Left hindlimb (tissue), 1 donor: ENCODE measurements around the gene ZNF777.
"Not testable (repeated sequence)": the region's sequence is repeated elsewhere in the genome, so short reads cannot be mapped to it uniquely, and the experiment has no call there.

Experiments used
- DNase-seq: peaks from one replicate; pipeline ENCODE4 v3.0.0-alpha.2; 2018

Gene ZNF777

DNA sequence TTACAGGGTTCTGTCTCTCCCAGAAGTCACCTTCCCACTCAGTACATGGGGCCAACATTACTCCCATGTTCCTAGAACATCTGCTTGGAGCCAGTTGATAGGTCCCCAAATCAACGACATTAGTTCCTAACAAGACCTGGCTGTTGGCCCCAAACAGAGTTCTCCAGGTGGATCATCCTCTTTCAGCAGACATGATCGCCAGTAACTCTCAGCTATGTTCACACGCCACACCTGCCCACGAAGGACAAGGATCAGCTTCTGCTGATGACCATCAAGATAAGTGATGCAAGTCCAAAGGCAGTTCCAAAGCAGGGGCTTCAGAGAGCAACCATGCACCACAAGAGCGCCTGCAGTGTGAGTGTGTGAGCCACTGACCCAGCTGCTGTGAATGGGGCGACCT lies 11.0 kb downstream of the ZNF777 start:
- no peak for DNase-seq

DNA sequence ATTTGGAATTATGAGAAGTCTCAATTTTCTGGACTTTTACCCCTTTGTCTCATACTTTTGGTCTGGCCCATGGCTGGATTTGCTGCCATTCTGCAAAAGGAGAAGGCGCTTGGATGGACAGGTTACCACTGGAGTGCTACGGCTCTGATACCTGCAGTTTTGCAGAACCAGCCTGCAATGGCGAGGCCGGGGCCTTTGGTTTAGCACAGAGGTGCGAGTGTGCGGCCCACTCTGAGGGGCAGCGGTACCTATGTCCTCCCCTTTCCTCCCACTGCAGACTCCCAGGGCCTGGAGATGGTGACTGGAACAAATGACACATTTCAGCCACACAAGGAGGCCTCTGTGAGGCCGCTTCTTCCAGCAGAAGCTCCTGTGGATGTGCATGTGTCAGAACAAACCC lies 11.9 kb downstream of the ZNF777 start:
- DNase-seq = no peak

DNA sequence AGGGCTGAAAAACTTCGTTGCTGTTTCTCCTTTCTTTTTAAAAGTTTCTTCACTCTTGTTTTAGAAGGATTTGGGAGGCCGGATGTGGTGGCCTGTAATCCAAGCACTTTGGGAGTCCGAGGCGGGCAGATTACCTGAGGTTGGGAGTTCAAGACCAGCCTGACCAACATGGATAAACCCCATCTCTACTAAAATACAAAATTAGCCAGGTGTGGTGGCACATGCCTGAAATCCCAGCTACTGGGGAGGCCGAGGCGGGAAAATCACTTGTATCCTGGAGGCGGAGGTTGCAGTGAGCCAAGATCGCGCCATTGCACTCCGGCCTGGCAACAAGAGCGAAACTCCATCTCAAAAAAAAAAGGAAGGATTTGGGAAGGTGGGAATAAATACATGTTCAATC lies 14.8 kb downstream of the ZNF777 start:
- DNase-seq = not testable (repeated sequence)

DNA sequence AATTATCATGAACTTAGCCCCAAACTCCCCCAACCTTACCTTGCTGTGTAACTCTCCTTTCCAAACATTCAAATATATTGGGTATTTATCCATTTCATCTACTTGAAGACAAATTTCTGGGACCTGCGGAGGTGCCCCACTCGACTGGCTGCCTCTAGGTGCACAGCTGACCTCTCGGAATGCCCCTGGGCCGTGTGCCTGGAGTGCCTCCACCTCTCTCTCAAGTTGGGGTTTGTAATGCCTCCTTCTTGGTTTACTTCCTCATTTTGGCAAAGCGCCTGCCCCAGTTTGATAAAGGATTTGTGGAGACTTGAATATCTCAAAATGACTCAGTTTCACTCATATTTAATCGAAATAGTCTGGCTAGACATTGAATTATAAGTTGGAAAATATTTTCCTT lies 16.6 kb downstream of the ZNF777 start:
- DNase-seq = no peak

DNA sequence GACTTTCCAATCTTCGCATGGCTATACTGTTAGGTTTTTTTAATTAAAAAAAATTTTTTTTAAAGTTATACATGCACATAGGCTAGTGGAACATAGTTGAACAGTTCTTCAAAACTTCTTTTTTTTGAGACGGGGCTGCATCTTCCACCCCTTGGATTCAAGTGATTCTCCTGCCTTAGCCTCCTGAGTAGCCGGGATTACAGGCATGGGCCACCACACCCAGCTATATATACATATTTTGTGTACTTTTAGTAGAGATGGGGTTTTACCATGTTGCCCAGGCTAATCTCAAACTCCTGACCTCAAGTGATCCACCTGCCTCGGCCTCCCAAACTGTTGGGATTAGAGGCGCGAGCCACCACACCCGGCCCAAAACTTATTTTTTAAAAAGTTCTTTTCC lies 17.3 kb downstream of the ZNF777 start:
- DNase-seq = no peak

DNA sequence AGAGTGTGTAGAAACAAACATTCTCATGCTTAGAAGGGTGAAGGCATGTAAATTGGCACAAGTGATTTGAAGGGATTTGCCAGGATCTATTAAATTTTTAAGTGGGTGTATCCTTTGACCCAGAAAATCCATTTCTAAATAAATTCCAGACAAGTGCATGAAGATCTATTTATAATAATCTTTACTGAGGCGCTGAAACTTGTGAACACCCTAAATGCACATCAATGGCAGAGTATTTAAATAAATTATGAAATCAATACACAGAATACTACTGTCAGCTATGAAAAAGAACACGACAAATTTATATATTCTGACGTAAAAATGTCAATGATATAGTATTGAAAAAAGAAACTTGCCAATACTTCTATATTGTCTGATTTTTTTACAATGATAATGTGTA lies 17.9 kb downstream of the ZNF777 start:
- no peak for DNase-seq

DNA sequence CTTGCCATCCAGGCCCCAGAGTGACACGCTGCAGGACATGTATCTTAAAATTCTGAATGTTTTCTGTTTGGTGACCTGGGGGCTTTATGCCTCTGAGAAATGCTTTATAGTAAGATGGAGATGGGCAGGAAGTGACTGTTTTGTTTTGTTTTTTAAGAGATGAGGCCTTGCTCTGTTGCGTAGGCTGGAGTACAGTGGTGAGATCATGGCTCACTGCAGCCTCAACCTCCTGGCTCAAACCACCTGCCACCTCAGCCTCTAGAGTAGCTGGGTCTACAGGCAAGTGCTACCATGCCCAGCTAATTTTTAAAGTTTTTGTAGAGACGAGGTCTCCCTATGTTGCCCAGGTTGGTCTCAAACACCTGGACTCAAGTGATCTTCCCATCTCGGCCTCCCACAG lies 20.6 kb downstream of the ZNF777 start:
- DNase-seq = no peak

DNA sequence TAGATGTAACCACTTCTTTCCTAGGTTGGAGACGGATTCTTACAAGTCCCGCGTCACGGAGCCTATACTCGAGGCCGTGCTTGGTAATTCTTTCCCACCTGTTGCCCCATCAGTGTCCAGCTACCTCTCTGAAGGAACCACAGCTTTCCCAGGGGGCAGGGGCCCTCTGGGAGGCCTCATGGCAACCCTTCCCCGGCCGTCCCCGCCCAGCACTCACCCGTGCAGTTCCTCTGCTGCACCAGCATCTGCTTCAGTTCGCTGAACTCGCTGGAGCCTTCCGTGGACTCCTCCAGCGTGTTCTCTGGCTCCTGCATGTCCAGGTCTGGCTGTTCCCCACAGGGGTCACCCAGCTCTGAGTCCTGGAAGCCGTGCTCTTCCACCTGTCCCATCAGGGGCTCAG lies 24.5 kb downstream of the ZNF777 start:
- no peak for DNase-seq

DNA sequence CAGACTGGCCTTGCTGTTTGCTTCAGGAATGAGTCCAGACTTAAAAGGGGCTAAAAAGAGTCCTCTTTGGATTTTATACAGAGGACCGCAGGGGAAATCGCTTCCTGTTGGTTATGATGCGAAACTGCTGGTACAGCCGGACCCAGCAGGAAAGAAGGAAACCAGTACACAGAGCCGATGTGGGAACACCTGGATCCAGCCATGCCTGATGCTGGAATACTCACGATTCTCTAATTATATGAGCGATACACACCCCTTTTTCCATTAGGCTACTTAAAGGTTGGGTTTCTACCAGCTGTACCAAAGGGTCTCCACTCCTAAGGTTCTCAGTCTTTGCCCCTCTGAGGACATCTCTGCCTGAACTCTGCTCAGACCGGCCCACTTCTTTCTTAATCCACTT lies 27.7 kb downstream of the ZNF777 start:
- DNase-seq = no peak

DNA sequence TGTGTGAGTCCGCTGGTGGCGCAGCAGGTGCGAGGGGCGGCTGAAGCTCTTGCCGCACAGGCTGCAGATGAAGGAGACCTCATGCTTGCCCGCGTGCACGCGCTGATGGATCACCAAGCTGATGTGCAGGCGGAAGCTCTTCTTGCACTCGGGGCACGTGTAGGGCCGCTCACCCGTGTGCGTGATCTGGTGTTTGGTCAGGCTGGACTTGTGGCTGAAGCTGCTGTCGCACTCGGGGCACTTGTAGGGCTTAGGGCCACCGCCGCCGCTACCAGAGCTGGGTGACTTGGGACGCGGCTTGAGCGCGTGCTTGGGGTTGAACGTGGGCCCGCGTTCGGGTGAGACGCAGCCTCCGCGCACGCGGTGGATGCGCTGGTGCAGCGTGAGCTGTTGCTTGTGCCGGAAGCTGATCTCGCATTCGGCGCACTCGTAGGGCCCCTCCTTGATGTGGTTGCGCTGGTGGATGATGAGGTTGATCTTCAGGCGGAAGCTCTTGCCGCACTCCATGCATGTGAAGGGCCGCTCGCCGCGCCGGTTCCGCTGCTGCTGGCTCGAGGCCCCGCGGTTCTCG lies 28.7 kb downstream of the ZNF777 start:
- DNase-seq = no peak

DNA sequence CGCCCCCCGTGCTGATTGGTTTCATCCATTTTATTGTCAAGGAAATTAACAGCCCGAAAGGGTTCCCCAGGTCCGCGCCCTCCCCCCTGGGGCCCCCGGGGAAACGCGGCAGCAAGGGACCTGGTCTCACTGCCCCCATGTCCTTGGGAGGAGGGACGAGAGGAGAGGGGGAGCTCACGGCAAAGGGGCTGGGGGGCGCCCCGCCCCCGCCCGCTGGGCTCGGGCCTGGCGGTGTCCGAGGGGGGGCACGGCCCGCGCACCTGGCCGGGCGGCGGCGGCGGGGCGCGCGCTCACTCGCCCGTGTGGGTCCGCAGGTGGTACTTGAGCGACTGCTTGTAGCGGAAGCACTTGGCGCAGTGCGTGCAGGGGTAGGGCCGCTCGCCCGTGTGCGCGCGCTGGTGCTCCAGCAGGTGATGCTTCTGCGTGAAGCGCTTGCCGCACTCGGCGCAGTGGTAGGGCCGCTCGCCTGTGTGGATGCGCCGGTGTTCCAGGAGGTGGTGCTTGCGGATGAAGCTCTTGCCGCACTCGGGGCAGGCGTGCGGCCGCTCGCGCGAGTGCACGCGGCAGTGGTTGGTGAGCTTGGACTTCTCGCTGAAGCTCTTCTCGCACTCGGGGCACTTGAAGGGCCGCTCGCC lies 29.3 kb downstream of the ZNF777 start:
- DNase-seq = no peak

DNA sequence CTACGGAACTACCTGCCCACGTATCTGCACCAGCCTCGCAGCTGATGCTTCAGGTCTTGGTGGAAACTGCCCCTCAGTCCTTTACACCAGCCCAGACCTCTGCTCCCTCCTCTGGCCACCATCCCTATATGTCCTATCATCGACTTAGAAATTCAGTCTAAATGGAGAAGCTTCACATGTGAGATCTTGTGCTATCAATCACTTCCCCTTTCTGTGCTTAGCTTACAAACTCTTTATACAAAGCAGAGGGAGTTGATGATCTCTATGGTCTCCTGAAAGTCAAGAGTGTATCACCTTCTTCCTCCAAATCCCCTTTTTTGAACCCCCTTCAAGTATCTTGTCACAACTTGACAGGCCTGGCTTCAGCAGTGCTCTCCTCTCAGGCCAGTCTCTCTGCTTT lies 30.7 kb downstream of the ZNF777 start:
- no peak for DNase-seq

DNA sequence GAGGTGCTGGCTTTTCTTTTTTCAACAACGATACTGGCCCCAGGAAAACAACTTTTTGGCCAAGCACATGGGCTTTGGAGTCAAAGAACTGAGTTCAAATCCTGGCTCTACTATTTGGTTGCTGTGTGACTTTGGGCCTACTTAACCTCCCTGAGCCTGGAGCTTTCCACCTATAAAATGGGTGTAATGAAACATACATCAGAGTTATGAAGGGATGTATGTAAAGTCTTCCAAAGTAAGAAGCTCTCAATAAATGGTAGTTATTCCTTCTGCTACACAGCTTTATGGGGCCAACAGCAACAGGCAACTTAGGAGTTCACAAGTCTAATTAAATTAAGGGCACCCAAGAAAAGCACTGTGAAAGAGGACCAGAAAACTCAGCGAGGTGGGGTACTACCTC lies 33.0 kb downstream of the ZNF777 start:
- no peak for DNase-seq

DNA sequence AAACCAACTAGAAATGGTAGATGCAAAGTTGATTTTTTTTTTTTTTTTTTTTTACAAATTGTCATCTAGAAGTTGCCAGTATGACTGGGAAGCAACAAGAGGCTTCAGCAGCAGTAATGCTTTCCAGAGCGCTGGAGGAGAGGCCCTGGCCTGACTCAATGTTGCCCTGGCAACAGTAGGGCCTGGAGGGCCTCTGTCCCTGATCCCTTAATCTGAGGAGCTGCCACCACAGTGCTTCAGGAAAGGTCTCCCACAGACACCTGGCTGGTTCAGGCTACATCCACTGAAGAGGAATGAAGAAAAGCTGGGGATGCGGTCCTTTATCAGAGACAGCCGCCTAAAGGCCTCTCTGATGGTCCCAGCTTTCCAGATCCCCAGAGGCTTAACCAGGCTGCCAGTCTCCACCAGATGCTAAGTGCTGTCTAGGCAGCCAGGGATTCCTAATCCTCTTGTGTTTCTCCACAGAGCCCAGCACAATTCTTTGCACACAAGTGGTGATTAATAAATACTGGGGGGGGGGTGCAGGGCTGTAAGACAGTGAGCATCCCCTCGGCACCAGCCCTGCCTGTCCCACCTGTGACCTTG lies 33.7 kb downstream of the ZNF777 start:
- no peak for DNase-seq

DNA sequence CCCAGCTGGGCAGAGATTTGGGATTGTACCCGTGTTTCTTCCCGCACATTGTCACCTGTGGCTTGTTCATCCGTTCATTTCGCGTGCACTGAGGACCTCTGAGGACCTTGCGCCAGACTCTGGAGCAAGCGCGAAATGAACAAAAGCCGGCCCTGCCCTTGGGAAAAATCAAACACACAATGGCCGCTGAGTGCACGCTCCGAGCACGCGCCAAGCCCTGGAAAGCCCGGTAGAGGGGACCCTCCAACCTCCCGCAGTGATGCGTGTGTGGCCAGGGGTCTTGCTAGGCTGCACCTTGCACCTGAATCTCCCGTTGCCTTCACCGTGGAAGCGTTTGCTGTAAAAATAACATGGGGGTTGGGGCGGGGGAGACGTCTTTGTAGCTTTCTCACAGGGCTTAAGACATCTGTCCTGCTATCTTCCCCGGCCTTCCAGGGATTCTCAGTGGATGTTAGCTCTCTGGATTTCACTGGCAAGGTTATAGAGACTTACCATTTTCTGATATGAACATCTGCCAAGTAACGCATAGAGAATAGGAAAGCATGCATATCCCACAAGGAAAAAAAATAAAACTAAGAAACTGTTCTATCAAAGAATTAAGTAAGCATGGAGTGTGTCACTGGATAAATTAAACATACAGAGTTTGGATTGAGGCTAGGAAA lies 37.3 kb downstream of the ZNF777 start:
- DNase-seq = no peak

DNA sequence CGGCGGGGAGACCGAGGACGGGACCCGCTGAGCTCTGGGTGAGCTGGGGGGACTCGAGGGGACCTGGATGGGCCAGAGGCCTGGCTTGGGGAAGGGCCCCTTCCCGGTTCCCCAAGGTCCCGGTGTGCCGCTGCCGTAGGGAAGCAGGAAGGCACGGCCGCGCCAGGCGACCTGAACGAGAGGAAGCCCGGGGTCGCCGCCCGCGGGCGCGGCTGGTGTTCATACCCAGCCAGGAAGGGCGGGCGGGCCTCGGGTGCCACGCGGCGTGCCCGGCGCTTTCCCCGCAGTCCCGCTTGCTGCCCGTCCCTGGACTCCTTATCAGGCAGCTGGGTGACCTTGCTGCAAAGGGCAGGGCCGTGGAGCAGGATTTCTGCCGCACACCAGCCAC lies 38.0 kb downstream of the ZNF777 start:
- no peak for DNase-seq

DNA sequence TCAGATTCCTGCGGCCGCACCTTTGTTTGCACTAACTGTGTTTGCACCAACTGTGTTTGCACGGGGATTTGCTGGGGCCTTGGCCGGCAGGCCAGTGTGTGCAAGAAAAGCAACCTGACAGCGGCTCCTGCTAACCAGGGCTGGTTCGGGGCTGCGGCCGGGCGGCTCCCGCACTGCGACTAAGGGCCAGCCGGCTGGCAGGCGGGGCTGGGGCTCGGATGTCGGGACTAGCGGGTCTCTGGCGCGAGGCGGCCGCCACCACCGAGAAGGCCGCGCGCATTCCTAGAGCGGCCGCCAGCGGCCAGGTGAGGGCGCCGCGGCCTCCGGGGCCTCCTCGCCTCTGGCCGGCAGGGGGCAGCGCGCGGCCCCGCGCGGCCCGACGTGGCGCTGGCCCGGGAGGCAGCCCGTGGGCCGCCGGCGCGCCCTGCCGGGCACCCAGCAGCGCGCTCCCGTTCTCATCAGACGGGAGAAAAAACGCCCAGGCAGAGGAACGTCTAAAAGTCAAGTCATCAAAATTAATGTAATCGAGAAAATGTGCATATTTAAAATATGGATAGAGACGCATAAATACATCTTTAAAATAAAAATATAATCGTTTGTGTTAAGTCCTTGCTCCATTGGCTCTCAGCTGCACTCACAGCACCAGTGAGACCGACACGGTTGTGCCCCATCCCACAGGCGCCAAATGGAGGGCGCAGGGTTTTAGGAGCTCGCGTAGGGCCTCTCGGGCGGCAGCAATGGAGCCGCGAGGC lies 38.5 kb downstream of the ZNF777 start:
- peak; percentile 61 for DNase-seq

DNA sequence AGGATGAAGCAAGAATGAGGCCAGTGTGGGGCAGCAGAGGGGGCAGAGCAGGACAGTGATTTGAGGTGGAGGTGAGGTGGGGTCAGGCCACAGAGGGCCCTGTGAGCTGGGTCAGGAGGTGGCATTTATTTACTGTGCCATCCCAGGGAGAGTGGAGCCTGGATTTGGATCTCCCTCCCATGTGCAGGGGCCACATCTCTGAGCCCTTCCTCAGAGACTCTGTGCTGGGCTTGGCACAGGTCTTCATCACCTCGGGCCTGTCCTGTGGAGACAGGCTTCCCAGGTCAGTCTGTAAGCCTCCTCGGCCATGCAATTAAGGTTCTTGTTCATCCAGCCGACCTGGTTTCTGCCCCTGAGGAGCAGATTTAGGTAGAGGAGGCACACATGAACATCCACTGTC lies 40.9 kb downstream of the ZNF777 start:
- DNase-seq = no peak

DNA sequence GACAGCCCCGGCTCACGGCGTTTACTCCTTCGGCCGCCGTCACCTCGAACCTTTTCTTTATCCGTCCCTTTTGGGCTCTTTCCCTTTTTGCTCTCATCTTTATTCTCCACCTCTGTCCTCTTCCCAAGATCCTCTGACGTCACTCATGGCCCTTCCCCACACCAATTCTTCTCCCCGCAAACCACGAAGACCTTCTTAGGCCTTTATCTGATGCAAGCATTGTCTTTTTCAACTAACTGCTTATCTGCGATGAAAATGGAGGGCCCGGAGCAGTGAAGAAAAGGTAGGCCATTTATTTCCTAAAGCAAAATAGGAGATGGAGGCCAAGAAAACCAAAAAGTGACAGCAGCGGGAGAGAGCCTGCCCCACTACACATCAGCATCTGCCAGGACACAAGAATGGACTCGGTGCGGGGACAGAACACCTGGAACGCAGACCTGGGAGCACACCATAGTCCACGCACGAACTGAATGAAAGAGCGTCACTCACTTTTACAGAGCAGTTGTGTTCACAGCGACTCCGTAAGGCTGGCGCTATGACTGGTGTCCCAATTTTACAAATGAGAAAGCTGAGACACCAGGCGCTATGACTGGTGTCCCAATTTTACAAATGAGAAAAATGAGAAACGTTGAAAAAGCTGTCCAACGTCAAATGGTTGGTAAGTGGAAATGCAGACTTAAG lies 45.3 kb downstream of the ZNF777 start:
- no peak for DNase-seq

DNA sequence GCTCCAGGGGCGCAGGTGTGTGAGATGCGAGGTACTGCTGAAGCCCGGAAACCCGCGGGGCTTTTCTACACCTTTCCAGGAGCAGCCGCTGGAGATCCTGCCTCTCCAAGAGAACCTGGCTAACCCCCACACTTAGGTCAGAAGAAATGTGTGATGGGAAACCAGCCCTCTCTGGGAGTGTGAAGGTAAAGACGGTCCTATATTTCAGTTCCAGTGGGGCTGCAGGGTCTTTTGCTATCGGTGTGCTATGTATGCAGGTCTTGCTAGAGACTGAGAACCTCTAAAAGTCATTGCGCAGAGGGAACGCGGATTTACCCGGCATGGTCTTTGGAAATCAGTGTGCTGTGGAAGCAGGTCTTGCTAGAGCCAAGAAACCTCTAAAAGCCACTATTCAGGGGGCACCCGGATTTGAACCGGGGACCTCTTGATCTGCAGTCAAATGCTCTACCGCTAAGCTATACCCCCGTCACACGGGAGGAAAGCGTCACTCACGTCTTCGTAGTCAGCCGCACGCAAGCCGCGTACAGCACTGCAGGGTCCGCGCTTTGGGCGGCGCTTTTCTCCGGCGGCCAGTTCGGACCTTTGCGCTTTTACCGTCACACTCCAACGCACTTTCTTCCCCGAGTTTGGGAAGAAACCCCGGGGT lies 46.0 kb downstream of the ZNF777 start:
- peak; percentile 76 for DNase-seq

DNA sequence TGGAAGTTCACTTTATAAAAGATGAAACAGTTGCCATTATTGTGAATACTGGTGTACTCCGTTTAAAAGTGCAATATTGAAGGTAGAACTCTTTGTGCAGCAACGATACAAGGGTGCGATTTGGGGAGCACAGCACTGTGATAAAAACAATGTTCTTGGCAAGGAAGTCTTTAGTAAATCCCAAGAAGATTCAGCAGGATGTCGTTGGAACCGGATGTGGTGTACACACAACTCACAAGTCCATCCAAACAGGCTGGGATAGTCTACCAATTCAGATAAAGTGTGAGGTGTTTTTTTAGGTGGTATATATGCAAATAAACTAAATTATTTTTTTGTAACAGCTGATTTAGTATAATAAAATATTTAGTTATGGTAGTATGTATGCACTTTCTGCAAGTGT lies 46.7 kb downstream of the ZNF777 start:
- no peak for DNase-seq

DNA sequence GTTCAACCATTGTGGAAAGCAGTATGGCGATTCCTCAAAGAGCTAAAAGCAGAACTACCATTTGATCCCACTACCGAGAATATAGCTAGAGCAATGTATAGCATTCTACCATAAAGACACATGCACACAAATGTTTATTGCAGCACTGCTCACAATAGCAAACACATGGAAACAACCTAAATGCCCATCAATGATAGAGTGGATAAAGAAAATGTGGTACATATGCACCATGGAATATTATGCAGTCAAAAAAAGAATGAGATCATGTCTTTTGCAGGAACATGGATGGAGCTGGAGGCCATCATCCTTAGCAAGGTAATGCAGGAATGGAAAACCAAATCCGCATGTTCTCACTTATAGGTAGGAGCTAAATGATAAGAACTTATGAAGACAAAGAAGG lies 47.8 kb downstream of the ZNF777 start:
- not testable (repeated sequence) for DNase-seq

DNA sequence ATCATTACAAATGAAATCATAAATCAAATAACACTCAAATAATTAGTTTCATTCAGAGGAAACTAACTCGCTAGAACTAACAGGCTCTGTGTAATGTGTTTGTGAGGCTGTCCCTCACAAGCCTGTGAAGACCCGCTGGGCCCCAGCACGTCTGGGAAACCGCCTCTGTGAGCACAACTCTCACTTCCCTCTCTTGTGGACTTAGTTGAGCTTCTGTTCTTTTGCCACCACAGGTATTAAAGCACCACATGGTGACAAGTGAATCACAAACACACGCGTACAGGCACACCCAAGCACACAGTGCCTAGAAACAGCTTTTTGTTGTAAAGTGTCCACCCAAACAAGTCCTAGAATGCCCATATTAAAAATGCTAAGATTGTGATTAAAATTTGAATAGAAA lies 51.0 kb downstream of the ZNF777 start:
- no peak for DNase-seq
